ENCODE measurements around the gene CTNNA2. TPM values are rescaled to one million over a fixed set of nuclear protein-coding genes. Genes with fewer than 3 reads are reported as not detected.
"Not testable (repeated sequence)": the region's sequence is repeated elsewhere in the genome, so short reads cannot be mapped to it uniquely, and the experiment has no call there.

CTNNA2 gene
- total RNA-seq, 1 donor from 2014 or later, result not detected

DNA sequence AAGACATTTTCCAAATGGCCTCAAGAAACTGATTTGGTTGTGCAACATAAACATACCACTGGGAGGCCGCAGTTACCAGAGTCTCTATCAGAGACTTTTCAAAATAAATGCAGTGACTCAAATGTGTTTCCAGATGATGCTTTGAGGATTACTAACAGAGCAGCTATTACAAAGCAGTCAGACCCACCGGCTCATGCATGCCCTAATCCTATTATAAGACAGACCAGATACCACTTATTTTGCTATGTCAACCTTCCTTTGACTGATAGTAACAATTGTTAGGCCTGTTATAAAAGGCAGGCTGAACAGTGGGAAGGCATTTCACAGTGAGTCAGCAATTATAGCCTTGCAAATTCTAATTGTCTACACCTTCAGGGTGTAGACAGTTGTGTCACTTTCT is 574.0 kb downstream of the CTNNA2 start:
- DNase-seq, result no peak
- no peak for ATAC-seq
- intact Hi-C loops (cut with micrococcal nuclease), result no loop called here

DNA sequence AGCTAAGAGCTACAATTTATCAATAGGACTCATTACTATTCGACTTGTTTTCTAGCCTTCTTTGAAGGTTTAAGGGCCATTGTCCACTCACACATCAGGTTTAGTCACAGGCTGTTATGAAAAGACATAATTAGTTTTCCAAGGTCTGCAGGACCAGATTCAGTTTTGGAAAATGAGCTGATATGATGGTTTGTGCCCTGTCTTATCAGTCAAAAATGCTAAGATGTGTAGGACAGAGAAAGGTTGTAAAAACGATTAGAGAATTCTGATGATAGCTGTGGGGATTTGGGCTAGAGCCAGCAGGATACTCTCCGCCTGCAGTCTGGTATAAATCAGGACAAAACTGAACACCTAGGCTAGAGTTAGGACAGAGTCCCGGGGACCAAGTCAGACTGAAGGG is 578.4 kb downstream of the CTNNA2 start:
- DNase-seq (no peak), ATAC-seq (no peak)
- intact Hi-C loops (cut with micrococcal nuclease), result no loop called here

DNA sequence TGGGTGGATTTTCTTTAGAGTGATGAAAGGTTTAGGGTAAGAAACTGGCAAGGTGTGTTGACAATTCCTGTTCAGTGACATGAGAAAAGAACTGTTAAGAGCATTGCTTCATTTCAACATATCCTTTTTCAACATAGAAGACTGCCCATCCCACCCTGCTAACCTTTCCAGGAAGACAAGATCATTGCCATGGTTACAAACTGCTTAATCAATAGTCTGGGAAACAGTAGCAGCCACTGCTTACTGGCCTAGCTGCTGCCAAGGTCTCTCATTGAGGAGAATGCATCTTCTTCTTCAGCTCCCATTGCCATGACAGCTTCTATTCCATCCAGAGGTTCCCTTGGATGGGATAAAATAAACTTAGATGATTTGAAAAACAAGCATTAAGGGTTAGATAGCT is 579.6 kb downstream of the CTNNA2 start:
- ATAC-seq (no peak), DNase-seq (no peak)
- intact Hi-C loops (cut with micrococcal nuclease), result no loop called here

DNA sequence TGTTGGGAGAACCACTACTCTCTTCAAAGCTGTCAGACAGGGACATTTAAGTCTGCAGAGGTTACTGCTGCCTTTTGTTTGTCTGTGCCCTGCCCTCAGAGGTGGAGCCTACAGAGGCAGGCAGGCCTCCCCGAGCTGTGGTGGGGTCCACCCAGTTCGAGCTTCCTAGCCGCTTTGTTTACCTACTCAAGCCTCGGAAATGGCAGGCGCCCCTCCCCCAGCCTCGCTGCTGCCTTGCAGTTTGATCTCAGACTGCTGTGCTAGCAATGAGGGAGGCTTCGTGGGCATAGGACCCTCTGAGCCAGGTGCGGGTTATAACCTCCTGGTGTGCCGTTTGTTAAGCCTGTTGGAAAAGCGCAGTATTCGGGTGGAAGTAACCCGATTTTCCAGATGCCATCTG is 585.7 kb downstream of the CTNNA2 start:
- intact Hi-C loops (cut with micrococcal nuclease); DNase-seq; ATAC-seq: not testable (repeated sequence)

DNA sequence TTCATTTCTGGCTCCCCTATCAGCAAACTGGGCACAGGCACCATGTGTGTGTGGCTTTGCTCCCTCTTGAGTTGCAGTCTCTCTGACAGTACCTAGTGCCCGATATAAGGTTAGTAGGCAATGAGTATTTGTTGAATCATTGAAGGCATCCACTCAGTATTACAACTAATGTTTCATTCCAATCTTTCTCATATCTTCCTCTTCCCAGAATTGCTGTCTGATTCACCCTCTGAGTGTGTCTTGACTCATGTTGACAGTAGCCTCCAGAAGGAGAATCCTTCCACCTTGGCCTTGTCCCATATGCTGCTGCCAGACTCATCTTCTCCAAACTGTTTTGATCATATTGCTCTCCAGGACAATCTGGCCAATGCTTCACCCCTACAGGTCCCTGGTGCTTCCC is 589.2 kb downstream of the CTNNA2 start:
- DNase-seq (no peak), ATAC-seq (no peak)
- intact Hi-C loops (cut with micrococcal nuclease), result no loop called here

DNA sequence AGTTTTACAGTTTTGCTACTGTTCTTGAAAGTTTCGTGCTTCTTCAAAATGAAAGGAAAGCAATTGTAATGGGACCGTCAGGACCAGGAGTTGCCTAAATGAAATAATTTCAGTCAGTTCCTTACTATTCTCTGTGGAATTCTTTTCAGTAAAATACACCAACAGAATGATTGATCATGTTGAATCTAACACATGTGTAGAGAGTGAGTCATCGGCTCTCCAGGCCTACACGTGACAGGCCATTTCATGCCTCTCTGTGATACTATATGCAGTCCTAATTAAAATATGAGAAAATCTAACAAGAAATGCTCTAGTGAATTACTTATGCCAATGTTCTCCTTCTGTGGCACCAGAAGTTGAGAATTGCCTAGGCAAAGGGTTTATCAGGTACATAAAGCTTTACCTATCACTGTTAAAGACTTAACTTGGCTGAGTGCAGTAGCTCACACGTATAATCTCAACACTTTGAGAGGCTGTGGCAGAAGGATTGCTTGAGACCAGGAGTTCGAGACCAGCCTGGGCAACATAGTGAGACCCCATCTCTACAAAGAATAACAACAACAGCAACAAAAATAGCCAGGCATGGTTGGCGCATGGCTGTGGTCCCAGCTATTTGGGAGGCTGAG is 592.3 kb downstream of the CTNNA2 start:
- DNase-seq, result no peak
- no peak for ATAC-seq
- intact Hi-C loops (cut with micrococcal nuclease), result no loop called here

DNA sequence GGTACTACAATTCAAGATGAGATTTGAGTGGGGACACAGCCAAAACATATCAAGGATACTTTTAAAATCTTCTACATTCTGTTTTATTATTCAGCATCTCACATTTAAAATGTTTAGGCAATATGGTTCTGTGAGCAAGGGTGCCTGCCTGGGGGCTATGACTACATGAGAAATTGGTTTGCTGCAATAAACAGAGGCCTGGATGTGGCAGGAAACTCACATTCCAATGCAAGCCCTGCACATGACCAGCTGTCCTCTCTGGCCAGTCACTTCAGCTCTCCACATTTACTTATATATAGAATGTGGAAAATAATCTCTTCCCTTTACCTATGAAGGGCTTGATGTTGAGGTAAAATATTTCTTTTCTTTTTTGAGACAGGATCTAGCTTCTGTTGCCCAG is 598.3 kb downstream of the CTNNA2 start:
- ATAC-seq (no peak), DNase-seq (no peak)
- intact Hi-C loops (cut with micrococcal nuclease), result no loop called here

DNA sequence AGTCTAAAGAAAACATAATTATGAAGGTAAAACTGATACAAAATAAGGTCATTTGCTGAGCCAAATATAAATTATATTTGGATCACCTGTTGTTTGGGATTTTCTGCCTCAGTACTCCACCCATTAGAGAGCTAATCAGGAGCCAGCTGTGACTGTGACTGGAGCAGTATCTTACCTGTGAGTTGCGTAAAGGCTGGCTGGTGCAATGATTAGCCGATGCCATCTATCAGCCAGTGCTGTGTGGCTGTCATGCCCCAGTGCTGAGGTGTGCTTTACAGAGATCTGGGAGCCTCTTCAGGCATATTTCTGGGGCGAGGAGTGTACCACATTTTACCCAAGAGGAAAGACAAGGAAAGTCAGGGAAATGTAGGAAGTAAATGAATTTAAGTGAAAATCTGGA is 599.9 kb downstream of the CTNNA2 start:
- intact Hi-C loops (cut with micrococcal nuclease), result no loop called here
- ATAC-seq, result no peak

DNA sequence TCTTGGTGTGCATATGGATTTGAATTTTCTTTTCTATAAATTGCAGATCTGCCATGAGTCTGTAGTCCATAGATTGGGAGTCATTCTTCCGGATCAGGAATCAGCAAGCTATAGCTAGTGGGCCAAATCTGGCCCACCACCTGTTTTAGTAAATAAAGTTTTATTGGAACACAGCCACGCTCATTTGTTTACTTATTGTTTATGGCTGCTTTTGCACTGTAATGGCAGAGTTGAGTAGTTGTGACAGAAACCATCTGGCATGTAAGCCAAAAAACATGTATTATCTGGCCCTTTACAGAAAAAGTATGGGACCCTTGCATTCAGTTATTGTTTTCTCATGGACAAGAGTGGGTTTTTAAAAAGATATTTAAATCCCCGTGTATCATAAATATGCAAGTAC is 600.5 kb downstream of the CTNNA2 start:
- no peak for DNase-seq
- no peak for ATAC-seq
- intact Hi-C loops (cut with micrococcal nuclease), result no loop called here

More for the DNA sequence above, 599.9 kb downstream of the CTNNA2 start:
- DNase-seq, result no peak

DNA sequence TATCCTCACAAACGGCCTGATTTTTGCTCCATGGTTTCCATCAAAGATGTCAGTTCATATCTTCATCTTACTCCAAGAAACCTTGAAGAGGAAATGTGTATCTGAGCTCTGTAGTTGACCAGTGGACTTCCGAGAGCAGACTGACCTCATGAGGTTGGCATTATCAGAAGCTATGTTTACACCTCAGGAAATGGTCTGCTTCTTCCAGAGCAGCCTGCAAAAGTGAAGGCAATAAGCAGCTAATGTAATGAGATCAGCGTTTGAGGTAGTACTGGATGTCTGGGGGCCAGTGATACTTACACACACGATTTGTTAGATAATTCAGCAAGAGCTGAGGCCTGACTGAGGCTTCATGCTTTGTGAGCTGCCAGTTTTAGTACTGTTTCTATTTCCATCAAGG is 602.0 kb downstream of the CTNNA2 start:
- ATAC-seq (no peak), DNase-seq (no peak)
- intact Hi-C loops (cut with micrococcal nuclease), result no loop called here

DNA sequence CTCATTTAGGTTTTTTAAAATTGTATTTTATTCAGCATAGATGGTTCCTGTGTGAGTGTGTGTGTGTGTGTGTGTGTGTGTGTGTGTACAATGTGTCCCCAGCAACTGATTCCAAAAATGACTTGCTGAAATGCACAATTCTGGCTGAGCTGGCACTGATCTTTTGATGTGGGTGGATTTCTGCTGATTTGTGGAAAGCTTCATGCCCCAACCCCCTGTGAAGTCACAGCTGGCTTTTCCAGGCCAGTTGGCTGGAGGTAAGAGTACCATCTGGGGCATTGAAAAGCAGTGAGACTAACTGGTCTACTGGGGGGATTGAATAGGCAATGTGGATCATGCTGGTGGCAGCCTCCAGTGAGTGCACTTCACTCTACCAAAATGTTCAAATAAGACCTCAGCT is 604.5 kb downstream of the CTNNA2 start:
- no peak for DNase-seq
- no peak for ATAC-seq
- intact Hi-C loops (cut with micrococcal nuclease), result no loop called here

DNA sequence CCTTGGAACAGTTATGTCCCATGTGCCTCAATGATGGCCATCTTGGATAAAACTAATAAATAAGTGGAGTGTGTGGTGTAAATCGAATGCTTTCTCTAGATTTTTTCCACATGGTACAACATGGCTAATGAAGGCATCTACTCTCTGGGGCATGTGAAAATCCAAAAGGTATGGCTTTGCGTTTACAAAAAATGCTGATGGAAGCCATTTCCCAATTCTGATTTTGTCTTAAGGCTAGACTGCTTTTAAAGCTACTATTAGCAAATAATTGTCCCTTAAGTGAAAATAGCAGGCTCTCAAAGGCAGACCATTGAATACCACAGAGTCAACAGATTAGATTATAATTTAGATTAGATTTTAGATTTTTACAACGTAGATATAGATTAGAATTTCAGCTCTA is 608.0 kb downstream of the CTNNA2 start:
- DNase-seq (no peak), ATAC-seq (no peak)
- intact Hi-C loops (cut with micrococcal nuclease), result no loop called here

DNA sequence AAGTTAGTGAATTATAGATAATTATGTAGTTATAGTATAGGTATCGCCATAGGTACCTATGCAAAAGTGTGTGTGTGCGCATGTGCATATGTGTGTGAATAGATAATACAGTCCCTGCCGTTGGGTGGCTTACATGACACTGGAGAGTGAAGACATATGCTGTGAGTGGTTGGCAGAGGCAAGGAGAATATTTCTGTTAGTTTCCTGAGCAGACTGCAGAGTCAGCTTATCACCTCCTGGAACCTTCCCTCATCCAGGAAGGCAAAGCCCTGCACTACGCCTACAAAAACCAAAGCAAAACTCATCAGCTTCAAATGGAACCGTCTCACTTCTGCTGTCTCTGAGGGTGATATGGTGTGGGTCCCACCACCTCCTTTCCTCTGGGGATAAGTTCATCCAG is 609.8 kb downstream of the CTNNA2 start:
- DNase-seq (no peak), ATAC-seq (no peak)
- intact Hi-C loops (cut with micrococcal nuclease), result no loop called here

DNA sequence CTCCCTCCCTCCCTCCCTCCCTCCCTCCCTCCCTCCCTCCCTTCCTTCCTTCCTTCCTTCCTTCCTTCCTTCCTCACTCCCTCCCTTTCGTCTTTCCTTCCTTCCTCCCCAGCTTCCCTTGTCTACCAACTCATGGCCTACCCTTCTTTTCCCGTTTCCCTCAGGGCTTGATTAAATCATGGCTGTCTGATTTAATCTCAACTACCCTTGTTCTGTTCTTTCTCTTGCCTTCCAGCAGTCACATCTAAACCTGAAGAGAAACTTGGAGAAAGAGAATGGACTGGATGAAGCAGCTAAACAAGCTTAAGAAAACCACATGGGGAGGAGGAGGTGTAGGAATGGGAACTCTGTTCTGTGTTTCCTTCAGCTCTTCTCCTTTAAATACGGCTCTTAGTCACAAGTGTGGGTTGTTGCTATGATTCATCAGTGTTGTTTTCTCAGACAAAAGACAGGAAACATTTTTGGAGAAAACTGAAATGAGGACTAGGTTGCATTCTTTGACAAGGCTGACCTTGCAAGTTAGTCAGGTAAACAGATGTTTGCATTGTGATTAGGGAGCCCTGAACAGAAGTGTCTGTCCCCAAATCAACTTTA is 613.8 kb downstream of the CTNNA2 start:
- ATAC-seq, result no peak
- DNase-seq, result no peak
- intact Hi-C loops (cut with micrococcal nuclease), result no loop called here

DNA sequence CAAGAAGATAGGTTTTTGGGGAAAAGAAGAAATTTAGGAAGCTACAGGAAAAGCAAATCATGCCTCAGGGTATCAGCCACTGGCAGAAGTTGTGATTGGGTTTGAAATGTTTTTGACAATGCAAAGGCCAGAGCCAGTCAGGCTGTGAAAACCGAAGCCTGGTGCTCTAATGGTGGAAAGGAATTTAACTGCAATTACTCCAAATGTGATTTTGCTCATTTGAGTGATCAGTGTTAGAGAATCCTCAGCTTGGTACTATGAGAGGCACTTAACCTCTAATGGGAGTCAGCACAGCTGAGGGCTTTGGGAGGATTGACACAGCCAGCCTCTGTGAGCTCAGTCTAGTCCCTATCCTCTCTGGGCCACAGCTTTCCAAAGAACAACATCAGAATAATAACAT is 615.2 kb downstream of the CTNNA2 start:
- no peak for DNase-seq
- intact Hi-C loops (cut with micrococcal nuclease), result no loop called here
- ATAC-seq, result no peak

DNA sequence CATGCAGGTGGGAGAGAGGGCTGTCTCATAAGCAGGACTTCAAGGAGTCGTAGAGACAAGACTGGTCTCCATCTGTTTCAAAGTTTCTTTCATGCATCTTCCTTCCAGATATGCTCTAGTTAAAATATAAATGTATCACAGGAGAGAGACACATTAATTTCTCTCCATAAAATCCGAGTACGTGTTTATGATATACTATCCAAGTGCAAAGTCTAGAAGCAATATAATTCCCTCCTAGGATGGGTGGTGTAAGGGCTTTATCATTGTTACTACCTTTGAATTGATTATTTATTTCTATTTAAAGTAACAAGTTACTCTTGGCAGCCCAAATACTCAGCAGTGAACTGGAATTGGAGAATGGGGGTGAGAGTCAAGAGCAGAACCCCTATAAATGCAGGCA is 619.4 kb downstream of the CTNNA2 start:
- no peak for ATAC-seq
- no peak for DNase-seq
- intact Hi-C loops (cut with micrococcal nuclease), result no loop called here

DNA sequence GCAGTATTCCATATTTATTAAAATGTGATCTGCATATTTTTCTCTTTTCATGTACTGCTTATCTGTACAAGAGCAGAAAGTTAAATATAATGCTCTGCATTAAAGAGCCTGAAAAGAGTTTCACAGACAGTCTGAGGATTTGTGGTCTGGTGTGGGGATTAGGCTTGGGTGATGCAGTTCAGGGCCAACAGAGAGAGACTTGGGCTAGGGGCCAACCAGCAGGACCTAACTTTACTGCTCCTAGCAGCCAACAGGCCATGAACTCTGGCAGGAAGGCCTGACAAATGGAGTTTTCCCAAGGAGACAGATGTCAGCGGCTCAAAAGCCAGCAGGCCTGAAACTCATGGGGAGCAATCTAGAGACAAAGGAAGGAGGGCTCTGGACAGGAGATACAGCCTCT is 622.1 kb downstream of the CTNNA2 start:
- intact Hi-C loops (cut with micrococcal nuclease), result no loop called here
- no peak for ATAC-seq
- no peak for DNase-seq

DNA sequence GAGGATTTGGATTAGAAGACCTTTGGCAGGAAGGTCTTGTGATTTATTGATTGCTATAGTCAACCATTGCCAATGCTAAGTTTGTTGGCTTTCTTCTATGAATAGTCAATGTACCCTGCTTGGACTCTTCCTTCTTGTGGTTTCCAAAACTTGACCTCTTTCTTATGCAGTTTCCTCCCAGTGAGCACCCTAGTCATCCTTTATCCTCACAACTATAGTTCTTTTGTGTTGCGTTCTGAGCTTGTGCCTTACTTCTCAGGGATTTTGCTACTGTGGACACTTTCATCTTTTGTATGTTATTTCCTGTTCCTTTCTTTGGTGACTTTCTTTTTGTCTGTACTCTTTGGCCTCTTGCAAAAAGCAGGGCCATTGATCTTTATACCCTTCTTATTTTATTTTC is 623.5 kb downstream of the CTNNA2 start:
- no peak for ATAC-seq
- no peak for DNase-seq
- intact Hi-C loops (cut with micrococcal nuclease), result no loop called here

DNA sequence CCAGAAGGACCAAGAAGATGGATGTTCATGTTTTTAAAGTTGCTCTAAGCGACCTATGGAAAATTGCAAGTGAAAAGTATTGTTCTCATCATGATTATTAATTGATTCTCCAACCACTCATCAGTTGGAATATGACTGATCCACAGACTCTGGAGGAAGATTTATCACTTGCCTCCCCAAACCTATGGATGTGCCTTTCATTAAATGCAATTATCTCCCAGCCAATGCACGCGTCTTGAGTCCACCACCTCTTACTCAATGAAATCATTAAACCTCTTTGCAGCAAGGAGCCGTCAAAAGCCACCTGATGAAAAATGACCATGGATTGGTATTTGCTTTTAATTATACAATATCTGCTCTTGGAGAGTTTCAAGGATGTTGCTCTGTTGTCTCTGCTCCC is 626.1 kb downstream of the CTNNA2 start:
- intact Hi-C loops (cut with micrococcal nuclease), result no loop called here
- ATAC-seq (no peak), DNase-seq (no peak)

DNA sequence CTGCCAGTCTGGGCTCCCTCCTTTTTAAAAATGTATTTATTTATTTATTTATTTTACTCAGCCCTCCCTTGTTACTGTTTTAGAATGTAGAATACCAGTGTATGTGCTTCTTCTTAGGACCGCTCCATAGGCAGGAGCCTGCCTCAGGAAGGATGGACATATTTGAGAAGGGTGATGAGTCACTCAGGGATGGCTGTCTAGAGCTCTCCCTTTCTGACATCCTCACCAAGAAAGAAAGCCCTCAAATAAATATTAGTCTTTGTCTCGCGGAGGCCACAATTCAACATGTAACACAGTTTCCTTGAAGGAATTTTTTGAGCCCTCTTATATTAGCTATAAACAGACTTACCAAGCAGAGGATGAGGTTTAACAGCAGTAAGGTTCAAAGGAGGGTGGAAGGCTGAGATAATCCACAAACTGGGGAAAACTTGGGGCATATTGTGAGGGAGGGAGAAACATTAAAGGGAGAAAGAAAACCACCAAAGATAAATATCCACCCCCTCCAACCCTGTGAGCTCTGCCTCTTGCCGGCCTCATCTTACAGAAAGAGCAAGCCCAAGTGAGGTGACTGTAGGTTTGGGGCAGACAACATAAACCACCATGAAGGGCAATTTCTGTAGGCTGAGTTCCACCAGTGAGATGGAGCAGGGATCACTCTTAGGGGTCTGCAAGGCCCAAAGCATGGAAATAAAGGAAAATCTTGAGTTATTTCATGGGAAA is 628.3 kb downstream of the CTNNA2 start:
- no peak for DNase-seq
- intact Hi-C loops (cut with micrococcal nuclease), result no loop called here
- no peak for ATAC-seq

DNA sequence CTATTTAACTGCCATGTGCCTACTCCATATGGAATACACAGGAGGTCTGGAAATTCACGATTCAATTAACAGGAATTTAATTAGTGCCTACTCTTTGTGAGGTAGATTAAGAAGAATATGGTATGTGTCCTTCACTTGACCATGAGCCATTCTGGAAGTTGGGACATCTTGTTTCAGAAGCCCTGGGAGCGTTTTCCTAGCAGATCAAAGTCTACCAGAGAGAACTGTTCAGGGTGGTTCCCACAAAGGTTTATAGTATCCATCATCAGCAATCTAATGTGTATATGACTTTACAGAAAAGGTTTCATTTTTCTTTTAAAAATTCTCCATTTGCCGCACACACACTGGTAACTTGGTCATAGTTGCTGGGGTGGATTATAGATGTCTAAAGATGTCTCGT is 632.6 kb downstream of the CTNNA2 start:
- DNase-seq, result no peak
- intact Hi-C loops (cut with micrococcal nuclease), result no loop called here
- ATAC-seq, result no peak
